GM21737 (cell line): ENCODE data around the gene BRK1.
"Not testable (repeated sequence)": the region's sequence is repeated elsewhere in the genome, so short reads cannot be mapped to it uniquely, and the experiment has no call there.

Experiments used
- ATAC-seq: cut with Tn5 transposase; IDR thresholded peaks from one replicate; pipeline ENCODE4 v1.9.1; 2021; ENCODE audit warnings: mild to moderate bottlenecking, moderate library complexity; ENCODE audit not compliant: unreplicated experiment

The BRK1 gene

DNA sequence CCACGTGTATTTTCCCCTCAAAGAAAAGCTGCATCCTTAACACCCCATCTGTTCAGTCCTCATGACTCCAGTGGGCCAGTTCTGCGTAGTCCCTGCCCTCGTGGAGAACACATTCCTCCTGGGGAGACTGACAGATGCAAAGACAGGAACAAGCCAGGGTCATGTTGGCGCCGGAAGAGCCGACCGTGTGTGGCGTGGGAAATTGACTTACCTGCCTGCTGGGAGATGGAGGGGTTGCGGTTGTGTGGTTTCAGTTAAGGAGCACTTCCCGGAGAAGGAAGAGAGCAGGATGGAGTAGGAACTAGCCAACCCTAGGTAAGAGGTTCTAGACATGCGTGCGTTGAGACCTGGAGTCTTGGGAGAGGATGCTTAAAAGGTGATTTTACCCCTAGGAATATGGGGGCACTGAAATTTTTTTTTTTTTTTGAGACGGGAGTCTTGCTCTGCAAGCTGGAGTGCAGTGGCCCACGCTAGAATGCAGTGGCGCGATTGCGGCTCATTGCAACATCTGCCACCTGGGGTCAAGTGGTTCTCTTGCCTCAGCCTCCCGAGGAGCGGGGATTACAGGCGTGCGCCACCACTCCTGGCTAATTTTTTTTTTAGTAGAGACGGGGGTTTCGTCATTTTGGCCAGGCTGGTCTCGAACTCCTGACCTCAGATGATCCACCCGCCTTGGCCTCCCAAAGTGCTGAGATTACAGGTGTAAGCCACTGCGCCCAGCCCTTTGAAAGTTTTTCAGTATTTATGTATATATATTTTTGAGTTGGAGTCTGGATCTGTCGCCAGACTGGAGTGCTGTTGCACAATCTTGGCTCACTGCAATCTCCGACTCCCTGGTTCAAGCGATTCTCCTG lies 27.5 kb downstream of the BRK1 start:
- no peak for ATAC-seq

DNA sequence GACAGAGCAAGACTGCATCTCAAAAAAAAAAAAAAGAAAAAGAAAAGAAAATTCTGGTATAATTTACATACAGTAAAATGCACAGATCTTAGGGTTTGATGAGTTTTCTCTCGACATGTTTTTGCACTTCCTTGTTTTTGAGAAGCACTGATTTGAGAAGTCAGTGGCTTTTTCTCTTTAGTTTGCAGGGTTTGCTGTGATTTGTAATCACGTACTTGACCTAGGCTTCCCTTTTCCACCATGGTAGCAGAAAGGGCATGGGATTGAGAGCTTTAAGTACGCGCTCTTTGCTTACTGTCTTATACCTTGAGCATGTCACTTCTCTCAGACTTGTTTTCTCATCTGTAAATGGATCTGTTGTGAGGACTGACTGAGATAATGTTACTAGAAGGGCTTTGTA lies 30.2 kb downstream of the BRK1 start:
- ATAC-seq = no peak

DNA sequence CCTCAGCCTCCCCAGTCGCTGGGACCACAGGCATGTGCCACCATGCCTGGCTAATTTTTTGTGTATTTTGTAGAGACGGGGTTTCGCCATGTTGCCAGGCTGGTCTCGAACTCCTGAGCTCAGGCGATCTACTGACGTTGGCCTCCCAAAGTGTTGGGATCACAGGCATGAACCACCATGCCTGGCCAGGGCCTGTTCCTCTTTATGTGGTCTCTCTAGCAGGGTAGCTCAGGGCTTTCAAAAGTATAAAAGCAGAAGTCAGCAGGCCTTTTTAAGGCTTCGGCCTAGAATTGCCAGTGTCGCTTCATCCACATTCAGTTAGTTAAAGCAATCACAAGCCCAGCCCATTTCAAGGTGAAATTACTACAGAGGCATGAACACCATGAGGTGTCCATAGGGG lies 33.8 kb downstream of the BRK1 start:
- no peak for ATAC-seq

DNA sequence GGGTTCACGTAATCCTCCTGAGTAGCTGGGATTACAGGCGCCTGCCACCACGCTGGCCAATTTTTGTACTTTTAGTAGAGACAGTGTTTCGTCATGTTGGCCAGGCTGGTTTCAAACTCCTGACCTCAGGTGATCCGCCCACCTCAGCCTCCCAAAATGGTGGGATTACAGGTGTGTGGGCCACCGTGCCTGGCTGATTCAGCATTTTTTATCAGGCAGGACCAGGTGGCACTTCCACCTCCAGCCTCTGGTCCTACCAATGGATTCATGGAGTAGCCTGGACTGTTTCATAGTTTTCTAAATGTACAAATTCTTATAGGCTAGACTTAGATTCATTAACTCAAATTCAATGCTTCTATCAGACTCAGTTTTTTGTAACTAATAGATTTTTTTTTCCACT lies 35.5 kb downstream of the BRK1 start:
- no peak for ATAC-seq

DNA sequence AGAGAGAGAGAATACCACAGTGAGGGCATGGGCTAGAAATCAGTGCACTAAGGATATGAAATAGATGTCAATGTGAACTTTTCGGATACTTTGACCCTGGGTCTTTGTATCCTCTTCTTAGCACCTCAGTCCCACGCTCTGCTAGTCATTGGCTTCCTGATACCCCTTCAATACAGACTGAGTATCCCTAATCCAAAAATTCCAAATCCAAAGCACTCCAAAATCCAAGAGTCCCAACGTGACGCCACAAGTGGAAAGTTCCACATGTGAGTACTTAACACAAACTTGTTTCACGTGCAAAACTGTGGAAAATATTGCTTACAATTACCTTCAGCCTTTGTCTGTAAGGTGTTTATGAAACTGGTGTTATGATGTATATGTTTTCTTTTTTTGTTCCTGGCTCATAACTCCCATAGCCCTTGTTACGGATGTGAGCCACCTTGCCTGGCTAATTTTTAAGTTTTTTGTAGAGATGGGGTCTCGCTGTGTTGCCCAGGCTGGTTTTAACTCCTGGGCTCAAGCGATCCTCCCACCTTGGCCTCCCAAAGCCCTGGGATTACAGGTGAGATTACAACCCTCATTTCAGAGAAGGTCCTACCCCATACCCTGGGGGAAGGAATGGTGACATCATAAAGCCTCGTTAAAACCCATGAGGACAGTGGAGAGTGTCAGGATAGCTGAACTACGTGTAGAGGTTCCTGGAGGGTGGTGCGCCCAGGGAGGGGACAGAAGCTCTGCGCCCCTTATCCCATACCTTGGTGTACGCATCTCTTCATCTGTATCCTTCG lies 39.1 kb downstream of the BRK1 start:
- ATAC-seq = no peak

DNA sequence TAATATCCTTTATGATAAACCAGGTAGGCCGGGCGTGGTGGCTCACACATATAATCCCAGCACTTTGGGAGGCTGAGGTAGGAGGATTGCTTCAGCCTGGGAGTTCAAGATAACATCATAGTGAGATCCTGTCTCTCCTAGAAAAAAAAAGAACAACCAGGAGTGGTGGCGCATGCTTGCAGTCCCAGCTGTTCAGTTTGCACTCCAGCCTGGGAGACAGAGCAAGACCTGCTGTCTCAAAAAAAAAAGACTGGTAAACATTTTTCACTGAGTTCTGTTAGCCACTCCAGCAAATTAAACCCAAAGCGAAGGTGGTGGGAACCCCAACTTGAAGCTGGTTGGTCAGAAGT lies 39.6 kb downstream of the BRK1 start:
- no peak for ATAC-seq

DNA sequence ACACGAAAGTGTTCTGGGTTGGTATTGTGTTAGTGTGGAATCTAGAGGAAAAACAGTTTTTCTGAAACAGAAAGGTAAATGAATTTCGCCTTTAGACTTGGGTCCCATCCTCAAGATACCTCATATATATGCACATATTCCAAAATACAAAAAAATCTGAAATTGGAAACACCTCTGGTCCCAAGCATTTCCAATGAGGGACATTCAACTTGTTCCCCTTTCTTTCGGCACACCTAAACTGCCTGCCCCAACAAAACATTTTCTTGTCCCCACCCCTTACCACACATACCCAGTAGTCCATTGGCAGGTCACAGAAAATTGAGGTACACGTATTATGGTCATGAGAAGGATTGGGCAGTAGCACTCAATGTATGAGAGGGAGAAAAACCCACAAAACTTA lies 40.2 kb downstream of the BRK1 start:
- ATAC-seq = no peak

DNA sequence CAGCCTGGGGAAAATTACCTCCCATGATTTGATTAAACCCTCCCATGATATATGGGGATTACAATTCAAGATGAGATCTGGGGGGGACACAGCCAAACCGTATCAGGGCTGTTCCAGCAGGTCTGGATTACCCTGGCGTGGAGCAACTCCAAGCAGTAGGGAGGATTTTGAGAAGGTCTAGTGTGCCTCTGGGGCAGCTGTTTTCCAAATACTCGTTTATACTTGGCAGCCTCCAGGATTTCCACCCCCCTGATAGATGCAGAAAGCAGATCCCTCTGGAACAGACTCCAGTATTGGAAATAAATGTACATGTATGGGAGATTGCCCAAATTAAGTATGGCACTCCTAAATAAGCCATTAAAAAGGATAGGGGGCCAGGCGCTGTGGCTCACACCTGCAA lies 41.6 kb downstream of the BRK1 start:
- ATAC-seq = no peak

DNA sequence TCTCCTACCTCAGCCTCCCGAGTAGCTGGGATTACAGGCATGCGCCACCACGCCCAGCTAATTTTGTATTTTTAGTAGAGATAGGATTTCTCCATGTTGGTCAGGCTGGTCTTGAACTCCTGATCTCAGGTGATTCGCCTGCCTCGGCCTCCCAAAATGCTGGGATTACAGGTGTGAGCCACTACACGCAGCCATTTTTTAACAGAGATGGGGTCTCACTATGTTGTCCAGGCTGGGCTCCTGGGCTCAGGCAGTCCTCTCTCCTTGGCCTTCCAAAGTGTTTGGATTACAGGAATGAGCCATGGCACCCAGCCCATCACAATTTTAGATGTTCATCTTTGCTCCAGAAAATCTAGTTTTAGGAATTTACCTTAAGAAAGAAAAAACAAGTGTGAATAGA lies 43.1 kb downstream of the BRK1 start:
- not testable (repeated sequence) for ATAC-seq

DNA sequence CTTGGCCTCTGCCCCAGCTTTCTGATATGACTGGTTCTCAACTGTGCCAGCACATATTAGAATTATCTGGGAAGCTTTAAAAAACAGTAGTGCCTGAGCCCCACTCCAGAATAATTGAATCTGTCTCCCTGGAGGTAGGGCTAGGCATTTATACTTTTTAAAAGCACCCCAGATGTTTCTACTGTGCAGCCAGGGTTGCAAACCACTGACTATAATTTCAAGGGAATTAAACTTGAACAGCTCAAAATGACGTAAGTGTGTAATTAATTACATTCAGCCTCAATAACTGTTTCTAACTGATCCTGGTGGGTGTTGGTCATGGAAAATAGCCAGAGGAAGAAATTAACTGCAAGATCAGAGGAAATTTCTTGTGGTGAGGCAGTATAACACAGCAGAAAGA lies 44.9 kb downstream of the BRK1 start:
- ATAC-seq = no peak

DNA sequence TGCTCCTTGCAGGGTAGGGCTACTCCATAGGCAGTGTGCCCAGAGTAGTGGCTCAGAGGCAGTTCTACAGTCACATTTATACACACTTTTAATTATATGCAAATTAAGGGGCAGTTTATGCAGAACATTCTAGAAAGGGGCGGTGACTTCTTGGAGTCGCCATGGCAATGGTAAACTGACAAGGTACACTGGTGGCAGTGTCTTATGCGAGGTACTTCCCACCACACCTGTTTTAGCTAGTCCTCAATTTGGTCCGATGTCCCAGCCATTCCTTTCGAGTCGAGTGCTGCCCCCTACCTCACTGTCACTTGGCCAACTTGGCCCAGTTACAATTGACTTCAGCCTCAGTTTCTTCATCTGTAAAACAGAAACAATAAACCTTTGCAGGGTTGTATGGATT lies 45.5 kb downstream of the BRK1 start:
- no peak for ATAC-seq

DNA sequence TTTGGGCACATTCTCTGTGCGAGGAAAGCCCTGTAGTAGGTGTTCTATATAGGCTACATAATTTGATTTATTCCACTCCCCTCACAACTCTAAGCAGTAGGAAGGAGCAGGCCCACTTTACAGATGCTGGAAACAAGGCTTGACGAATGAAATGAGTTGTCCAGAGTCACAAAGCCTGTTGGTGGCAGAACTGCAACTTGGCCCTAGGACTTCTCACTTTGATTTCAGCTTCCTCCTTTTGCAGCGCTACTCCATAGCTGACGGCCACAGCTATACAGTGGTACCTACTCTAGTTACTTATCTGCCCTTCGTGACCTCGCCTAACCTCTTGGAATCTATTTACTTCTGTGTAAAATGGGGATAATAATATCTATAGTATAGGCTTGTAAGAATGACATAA lies 46.7 kb downstream of the BRK1 start:
- no peak for ATAC-seq

DNA sequence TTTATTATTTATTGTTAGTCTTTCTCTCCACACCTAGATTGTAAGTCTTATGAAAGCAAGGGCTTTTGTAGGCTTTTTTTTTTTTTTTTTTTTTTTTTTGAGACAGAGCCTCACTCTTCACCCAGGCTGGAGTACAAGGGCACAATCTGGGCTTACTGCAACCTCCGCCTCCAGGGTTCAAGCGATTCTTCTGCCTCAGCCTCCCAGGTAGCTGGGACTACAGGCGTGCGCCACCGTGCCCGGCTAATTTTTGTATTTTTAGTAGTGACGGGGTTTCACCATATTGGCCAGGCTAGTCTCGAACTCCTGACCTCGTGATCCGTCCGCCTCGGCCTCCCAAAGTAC lies 48.7 kb downstream of the BRK1 start:
- ATAC-seq = not testable (repeated sequence)

DNA sequence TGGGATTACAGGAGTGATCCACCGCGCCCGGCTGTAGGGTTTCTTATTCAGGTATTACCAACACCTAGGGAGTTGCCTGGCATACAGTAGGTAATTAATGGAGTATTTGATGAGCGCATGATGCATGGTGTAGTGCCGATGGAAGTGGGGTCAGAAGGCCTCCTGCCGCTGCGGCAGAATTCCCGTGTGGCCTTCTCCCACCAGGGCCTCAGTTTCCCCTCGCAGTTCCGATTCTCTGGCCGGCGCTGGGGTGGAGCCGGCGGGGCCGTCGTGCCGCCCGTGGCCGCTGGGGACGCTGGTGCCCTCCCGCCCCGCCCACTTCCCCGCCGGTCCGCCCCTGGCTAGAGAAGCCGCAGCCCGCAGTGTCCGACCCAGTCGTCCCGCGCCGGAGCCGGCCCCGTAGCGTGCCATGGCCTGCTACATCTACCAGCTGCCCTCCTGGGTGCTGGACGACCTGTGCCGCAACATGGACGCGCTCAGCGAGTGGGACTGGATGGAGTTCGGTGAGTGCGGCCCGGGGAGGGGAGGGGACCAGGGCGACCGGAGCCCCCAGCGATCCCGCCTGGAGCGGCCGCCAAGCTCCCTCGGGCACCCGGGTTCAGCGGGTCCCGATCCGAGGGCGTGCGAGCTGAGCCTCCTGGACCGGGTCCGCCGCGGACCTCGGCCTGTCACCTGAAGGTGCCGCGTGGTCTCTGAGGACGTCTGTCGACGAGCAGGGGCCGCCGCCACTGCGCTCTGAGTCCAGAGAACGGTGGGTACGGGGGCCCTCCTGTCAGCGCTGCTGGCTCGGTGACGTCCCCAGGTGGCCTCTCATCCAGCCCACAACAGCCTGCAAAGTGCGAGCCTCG lies 49.3 kb downstream of the BRK1 start, which contains the start of gene IRAK2:
IRAK2 (plus strand) TSS at position 374 of the 848 bp plus-strand sequence; CDS start at position 410, 36 bp downstream.
- ATAC-seq = peak; percentile 92

DNA sequence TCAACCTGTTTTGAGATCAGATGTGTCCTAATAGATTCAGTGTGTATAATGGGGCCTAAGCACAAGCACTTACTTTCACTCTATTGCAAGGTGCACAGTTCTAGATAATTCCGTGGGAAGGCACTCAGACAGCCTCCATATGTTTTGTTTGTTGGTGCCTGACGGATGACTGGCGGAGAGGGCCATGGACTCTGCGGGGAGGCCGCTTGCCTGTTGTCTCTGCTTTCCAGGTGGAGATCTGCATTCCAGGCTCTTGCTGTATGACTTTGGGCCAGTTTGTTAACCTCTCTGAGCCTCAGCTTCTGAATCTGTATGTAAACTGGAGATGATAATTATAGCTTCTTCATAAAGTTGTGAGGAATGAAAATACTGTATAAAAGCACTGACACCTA lies 50.7 kb downstream of the BRK1 start:
- ATAC-seq = no peak

DNA sequence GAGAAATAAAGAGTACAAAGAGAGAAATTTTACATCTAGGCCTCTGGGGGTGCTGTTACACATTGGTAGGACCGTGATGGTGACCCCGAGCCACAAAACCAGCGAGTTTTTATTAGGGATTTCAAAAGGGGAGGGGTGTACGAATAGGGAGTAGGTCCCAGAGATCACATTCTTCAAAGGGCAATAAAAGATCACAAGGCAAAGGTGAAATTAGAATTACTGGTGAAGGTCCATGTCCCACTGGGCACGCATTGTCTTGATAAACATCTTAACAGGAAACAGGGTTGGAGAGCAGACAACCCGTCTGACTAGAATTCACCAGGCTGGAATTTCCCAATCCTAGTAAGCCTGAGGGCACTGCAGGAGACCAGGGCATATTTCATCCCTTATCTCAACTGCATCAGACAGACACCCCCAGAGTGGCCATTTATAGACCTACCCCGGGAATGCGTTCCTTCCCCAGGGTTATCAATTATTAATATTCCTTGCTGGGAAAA lies 53.6 kb downstream of the BRK1 start:
- no peak for ATAC-seq

DNA sequence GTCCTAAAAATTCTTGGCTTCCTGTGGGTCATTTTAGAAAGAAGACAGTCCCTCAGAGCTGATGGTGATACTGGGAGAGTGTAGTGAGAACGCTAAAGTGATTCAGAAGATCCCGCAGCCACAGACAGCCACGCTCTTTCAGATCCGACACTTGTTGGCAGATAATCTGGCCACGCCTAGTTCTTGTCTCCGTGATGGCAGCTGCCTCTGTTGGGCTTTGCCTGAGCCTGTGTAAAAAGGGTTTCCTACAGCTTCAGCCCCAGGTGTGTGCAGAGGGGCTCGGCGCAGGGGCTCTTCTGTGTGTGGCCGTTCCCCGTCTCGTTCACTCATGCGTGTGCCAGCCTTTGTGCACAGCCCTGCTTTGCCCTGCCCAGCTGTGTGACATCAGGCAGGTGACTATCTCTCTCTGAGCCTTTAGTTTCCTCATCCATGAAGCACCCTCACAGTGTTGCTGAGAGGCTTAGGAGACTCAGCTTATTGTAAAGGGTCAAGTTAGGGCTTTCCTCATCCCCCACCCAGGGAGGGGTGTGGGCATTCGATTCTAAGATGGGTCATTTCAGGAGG lies 55.5 kb downstream of the BRK1 start:
- ATAC-seq = no peak

DNA sequence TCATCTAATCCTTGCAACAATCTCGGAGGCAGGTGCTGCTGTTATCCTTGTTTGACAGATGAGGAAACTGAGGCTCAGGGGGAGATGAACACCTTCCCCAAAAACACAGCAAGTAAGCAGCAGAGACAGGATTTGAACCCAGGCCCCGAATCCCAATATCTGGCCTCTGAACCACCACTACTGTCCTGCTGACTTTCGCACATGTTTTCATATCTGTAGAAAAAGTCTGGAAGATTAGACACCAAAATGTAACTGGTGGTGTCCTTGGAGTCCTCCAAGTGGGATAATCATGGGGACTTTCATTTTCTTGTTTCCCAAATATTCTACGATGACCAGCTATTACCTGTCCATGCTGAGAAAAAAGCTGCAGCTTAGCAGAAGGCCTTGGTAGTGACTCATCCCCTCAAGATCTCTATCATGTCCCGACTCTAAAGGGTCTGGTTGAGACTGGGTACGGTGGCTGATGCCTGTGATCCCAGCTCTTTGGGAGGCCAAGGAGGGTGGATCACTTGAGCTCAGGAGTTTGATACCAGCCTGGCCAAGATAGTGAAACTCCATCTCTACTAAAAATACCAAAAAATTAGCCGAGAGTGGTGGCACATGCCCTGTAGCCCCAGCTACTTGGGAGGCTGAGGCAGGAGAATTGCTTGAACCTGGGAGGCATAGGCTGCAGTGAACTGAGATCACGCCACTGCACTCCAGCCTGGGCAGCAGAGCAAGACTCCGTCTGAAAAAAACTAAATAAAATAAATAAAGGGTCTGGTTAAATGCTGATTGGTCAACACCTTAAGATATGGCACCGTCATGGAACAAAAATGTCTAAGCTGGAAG lies 57.8 kb downstream of the BRK1 start:
- no peak for ATAC-seq

DNA sequence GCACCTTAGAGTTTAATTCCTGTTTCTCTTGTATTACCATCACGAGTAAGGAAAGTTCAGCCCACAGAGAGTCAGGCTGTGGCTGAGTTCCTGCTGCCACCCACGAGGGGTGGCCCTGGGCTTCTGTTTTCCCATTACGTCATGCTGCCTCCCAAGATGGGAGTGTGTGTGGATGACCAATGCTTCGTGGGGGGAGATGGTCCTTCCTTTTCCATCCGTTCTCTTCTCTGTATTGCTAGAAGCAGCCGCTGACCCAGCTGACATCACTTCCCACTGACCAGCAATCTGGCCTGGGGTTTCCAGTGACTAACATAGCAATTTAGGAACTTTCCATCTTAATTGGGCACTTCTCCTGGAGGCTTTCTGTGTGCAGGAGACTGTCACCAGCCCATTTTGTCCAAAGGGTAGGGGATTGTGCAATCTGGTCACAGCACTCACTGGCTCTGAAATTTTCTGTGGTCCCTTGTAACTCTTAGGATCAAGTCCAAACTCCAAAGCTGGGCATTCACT lies 58.5 kb downstream of the BRK1 start:
- ATAC-seq = no peak

DNA sequence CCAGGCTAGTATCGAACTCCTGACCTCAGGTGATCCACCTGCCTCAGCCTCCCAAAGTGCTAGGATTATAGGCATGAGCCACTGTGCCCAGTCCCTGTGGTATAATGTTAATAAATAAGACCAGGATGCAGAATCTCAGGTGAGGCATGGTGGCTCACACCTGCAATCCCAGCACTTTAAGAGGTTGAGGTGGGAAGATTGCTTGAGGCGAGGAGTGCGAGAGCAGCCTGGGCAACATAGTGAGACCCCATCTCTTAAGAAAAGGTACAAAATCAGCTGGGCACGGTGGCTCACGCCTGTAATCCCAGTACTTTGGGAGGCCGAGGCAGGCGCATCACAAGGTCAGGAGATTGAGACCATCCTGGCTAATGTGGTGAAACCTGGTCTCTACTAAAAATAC lies 59.9 kb downstream of the BRK1 start:
- not testable (repeated sequence) for ATAC-seq
